HL-60 (cell line): ENCODE data around the gene SPTBN1.

Experiments used
- DNase-seq, 2 experiments: peaks; one replicate each; pipeline ENCODE4 v3.0.0-alpha.2; 2010 to 2020; ENCODE audit warnings: low read depth in 1 of 2, low spot score in 1 of 2
- H3K27ac ChIP-seq: fragments of 250-450 bp; sonication (Bioruptor Pico); replicated peaks from 2 replicates; pipeline ENCODE4 v1.5.1; 2020; ENCODE audit warnings: mild to moderate bottlenecking, moderate library complexity
- H3K27me3 ChIP-seq: fragments of 250-450 bp; sonication (Bioruptor Pico); 2 replicates; pipeline ENCODE4 v1.5.1; 2021; ENCODE audit warnings: mild to moderate bottlenecking, moderate library complexity; ENCODE audit not compliant: insufficient read depth, poor library complexity, severe bottlenecking
- H3K4me3 ChIP-seq: replicated peaks from 2 replicates; pipeline ENCODE4 v1.5.1; 2011; ENCODE audit warnings: mild to moderate bottlenecking, control low read depth, low read length; ENCODE audit not compliant: insufficient read depth
- GABPA ChIP-seq: IDR thresholded peaks from 2 replicates; pipeline ENCODE4 v1.6.1; 2012; ENCODE audit warnings: low read depth
- POLR2AphosphoS5 ChIP-seq: IDR thresholded peaks from 2 replicates; pipeline ENCODE4 v1.6.1; 2012; ENCODE audit warnings: low read depth
- SPI1 ChIP-seq: IDR thresholded peaks from 2 replicates; pipeline ENCODE4 v1.6.1; 2012; ENCODE audit warnings: low read depth, mild to moderate bottlenecking, borderline replicate concordance
- TF ChIP-seq, protein P1 (sequence below): IDR thresholded peaks from 2 replicates; pipeline ENCODE4 v1.6.1; 2012; ENCODE audit warnings: low read depth; ENCODE audit not compliant: insufficient replicate concordance
- TF ChIP-seq, protein P2 (sequence below): IDR thresholded peaks from one replicate; pipeline ENCODE4 v1.5.1; 2011; ENCODE audit warnings: low read length, control low read depth, inconsistent platforms; ENCODE audit not compliant: insufficient read depth

The SPTBN1 gene

DNA sequence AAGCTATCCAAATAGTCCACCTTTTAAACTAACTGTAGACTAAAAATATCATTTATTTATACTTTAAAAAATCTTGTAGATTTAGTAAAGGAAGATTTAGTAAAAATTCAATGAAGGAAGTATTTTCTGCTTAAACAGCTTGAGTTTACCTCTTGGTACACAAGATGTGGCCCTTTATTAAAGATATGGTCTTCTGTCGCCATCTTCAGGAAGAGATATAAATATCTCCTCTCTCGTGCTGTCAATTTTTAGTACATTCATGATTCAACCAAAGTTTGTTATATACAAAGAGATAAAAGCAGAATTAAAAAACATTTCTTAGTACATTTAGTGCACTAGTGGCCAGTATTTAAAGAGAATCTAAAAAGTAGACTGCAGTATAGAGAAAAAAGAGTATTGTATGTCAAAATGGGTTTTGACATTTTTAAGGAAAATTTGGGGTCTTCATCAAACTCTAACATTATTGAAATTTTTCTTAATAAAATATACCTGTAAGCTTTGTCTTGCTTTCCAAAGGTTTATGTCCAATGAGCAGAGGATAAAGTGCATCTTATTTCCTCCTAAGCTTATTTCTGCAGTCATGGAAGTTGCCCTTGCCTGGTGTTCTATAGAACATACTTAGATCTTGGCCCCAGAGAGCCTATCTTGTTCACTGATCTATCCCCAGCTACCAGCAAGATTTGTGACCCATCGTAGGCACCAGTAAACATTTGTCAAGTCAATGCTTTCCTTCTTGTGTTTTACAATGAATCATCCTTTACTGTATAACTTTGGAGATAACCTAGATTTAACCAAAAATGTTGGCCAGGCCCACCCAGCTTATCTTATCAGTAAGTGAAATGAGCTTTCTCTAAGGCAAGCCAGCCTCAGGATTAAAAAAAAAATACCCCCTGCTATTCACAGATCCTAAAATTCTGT is 248.8 kb downstream of the SPTBN1 start:
- no peak overlapping the region for H3K4me3 ChIP-seq
- H3K27ac ChIP-seq, result no peak overlapping the region
- peak in 1 of 2 experiments; percentile 25 for DNase-seq
- TF ChIP-seq, protein P1, sequence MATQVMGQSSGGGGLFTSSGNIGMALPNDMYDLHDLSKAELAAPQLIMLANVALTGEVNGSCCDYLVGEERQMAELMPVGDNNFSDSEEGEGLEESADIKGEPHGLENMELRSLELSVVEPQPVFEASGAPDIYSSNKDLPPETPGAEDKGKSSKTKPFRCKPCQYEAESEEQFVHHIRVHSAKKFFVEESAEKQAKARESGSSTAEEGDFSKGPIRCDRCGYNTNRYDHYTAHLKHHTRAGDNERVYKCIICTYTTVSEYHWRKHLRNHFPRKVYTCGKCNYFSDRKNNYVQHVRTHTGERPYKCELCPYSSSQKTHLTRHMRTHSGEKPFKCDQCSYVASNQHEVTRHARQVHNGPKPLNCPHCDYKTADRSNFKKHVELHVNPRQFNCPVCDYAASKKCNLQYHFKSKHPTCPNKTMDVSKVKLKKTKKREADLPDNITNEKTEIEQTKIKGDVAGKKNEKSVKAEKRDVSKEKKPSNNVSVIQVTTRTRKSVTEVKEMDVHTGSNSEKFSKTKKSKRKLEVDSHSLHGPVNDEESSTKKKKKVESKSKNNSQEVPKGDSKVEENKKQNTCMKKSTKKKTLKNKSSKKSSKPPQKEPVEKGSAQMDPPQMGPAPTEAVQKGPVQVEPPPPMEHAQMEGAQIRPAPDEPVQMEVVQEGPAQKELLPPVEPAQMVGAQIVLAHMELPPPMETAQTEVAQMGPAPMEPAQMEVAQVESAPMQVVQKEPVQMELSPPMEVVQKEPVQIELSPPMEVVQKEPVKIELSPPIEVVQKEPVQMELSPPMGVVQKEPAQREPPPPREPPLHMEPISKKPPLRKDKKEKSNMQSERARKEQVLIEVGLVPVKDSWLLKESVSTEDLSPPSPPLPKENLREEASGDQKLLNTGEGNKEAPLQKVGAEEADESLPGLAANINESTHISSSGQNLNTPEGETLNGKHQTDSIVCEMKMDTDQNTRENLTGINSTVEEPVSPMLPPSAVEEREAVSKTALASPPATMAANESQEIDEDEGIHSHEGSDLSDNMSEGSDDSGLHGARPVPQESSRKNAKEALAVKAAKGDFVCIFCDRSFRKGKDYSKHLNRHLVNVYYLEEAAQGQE, result no peak
- TF ChIP-seq POLR2AphosphoS5 (no peak), SPI1 (no peak)
- TF ChIP-seq, protein P2, sequence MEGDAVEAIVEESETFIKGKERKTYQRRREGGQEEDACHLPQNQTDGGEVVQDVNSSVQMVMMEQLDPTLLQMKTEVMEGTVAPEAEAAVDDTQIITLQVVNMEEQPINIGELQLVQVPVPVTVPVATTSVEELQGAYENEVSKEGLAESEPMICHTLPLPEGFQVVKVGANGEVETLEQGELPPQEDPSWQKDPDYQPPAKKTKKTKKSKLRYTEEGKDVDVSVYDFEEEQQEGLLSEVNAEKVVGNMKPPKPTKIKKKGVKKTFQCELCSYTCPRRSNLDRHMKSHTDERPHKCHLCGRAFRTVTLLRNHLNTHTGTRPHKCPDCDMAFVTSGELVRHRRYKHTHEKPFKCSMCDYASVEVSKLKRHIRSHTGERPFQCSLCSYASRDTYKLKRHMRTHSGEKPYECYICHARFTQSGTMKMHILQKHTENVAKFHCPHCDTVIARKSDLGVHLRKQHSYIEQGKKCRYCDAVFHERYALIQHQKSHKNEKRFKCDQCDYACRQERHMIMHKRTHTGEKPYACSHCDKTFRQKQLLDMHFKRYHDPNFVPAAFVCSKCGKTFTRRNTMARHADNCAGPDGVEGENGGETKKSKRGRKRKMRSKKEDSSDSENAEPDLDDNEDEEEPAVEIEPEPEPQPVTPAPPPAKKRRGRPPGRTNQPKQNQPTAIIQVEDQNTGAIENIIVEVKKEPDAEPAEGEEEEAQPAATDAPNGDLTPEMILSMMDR, result peak; percentile 27
- H3K27me3 ChIP-seq, result peaks cover 6% of the 10 kb centered on the region

DNA sequence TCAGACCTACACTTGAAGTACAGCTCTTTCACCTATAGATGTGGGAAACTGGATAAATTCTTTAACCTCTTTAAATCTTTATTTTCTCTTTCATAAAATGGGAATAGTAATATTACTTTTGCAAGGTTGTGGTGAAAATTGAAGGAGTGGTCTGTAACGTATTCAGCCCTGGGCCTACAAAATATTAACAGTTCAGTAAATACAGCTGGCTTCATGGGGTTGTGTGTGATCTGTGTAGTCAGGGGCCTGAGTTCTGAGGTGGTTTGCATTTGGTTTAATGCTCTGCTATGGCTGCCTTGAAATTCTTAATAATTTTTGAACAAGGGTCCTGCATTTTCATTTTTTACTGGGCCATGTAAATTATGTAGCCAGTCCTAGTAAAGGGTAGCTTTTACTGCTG is 250.5 kb downstream of the SPTBN1 start:
- TF ChIP-seq SPI1 (no peak), GABPA (no peak), POLR2AphosphoS5 (no peak)
- TF ChIP-seq, protein P1, result no peak
- TF ChIP-seq, protein P2, result no peak
- DNase-seq, result no peak
- Histone ChIP-seq H3K4me3 (no peak overlapping the region), H3K27me3 (peaks cover 6% of the 10 kb centered on the region), H3K27ac (no peak overlapping the region)

DNA sequence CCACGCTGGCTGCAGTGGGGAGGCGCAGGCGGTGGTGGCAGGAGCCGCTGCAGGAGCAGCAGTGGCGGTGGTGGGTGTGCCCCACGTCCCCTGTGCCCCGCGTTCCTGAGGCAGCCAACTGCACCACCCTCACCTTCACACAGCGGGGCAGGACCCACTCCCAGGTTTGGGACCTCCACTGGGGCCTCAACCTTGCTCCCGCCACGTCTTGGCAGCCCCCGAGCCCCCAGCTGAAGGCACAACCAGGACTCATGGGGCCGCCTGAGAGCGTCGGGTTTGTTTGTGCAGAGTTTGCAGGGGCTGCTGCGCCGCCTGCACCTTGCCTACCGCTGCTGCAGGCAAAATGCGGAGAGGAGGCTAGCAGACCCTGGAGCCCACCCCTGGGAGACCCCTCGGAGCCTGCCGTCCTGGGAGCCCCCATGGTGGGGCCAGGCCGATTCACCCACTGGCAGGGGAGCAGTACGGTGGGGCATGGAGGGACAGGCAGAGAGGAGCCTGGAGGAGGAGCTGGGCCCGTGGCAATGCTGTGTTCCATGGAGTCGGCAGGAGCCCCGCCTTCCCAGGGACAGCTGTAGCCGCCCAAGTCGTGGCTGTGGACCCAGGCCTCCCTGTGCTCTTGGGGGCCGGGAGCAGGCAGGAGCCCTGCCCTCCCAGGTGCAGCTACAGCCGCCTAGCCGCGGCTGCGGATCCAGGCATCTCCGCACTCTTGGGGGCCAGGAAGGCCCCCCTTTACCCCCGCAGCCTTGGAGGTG is 252.6 kb downstream of the SPTBN1 start:
- DNase-seq, result no peak
- Histone ChIP-seq H3K27me3 (peaks cover 6% of the 10 kb centered on the region), H3K4me3 (no peak overlapping the region), H3K27ac (no peak overlapping the region)
- TF ChIP-seq SPI1, result no peak
- TF ChIP-seq, protein P1, result no peak
- TF ChIP-seq GABPA, result no peak
- no peak for TF ChIP-seq POLR2AphosphoS5
- TF ChIP-seq, protein P2, result no peak
